Stimulated activated CD8-positive, alpha-beta memory T cell treated with anti-CD3 and anti-CD28 coated beads, Interleukin-12 subunit alpha, Interleukin-12 subunit beta, amount 100 ng/mL, for 4 hours (primary cell): Measurements from ENCODE around the gene DDB1.

ENCODE experiments used
- DNase-seq: peaks from one replicate; pipeline ENCODE4 v3.0.0-alpha.2; 2020; ENCODE audit warnings: low read depth

Gene DDB1

GRCh38 chr11:61356706-61357105 lies 23.8 kb upstream of the DDB1 start:
- DNase-seq: no peak

DNA sequence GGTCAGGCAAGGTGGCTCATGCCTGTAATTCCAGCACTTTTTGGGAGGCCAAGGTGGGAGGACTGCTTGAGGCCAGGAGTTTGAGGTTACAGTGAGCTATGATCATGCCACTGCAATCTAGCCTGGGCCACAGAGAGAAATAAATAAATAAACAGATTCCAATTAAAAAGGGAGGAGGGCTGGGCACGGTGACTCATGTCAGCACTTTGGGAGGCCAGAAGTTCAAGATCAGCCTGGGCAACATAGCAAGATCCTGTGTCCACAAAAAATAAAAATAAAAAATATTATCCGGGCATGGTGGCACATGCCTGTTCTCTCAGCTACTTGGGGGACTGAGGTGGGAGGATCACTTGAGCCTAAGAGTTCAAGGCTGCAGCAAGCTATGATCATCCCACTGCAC lies 21.3 kb upstream of the DDB1 start:
- no peak for DNase-seq

- DNase-seq: no peak
These were observed 20.5 kb upstream of the DDB1 start for GRCh38 chr11:61353131-61354067.

DNA sequence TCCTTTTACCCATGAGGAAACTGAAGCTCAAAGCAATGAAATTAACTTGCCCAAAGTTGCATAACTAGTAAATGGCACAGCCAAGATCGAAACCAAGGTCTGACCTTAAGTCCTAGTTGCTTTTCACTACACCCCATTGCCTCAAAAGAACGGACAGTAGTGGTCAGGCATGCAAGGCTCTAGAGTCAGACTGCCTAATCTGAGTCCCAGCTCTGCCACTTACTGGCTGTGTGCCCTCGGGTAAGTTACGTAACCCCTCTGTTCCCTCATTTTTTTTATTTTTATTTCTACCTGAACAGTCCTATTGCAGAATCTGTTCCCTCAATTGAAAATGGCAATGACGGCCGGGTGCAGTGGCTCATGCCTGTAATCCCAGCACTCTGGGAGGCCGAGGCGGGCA lies 19.1 kb upstream of the DDB1 start:
- no peak for DNase-seq

GRCh38 chr11:61350803-61351202 lies 17.9 kb upstream of the DDB1 start:
- no peak for DNase-seq

DNA sequence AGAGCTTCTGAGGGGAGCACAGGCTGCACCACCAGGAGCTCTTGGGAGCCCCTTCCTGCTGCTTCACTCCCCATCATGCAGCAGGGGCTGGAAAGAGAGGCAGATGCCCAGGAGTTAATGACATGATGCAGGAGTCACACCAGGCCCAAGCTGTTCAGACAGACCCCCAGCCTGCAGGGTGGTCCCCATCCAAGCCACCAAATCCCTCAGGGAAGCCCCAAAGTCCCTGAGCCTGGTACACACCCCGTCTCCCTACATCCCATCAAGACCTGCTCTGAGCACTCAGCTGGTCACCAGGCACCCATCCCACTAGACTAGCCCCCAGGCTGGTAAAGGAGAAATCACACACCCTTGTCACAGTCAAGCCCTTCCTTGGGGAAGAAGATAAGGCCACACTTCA lies 17.4 kb upstream of the DDB1 start:
- DNase-seq: no peak

GRCh38 chr11:61349916-61350315 lies 17.0 kb upstream of the DDB1 start:
- no peak for DNase-seq

DNA sequence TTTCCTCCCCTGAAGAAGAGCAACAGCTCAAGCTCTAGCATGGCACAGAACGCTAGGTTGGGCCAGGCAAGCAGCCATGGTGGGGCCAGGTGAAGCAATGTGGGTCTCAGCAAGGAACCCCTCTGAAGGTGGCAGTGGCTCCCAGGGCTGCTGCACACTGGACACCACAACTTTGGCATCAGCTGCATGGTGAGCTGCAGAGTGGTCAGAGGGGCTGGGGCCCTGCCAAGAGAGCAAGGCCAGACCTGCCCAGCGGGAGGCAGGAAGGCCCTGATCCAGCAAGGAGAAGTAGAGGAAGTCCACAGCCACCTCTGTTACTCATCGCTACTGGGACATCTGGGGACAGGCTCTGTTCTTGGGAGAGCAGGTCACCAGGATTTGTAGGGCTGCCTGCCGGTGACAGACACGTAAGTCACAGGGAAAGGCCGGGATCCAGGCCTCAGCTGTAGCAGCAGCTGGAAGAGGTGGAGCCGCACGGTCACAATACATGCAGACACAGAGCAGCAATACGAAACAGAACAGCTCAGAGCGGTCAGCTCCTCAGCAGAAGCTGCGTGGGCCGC lies 16.4 kb upstream of the DDB1 start:
- no peak for DNase-seq

GRCh38 chr11:61347916-61348461 lies 15.1 kb upstream of the DDB1 start:
- no peak for DNase-seq

GRCh38 chr11:61345954-61346843 lies 13.3 kb upstream of the DDB1 start:
- DNase-seq: no peak

GRCh38 chr11:61345170-61345610 lies 12.3 kb upstream of the DDB1 start:
- no peak for DNase-seq

DNA sequence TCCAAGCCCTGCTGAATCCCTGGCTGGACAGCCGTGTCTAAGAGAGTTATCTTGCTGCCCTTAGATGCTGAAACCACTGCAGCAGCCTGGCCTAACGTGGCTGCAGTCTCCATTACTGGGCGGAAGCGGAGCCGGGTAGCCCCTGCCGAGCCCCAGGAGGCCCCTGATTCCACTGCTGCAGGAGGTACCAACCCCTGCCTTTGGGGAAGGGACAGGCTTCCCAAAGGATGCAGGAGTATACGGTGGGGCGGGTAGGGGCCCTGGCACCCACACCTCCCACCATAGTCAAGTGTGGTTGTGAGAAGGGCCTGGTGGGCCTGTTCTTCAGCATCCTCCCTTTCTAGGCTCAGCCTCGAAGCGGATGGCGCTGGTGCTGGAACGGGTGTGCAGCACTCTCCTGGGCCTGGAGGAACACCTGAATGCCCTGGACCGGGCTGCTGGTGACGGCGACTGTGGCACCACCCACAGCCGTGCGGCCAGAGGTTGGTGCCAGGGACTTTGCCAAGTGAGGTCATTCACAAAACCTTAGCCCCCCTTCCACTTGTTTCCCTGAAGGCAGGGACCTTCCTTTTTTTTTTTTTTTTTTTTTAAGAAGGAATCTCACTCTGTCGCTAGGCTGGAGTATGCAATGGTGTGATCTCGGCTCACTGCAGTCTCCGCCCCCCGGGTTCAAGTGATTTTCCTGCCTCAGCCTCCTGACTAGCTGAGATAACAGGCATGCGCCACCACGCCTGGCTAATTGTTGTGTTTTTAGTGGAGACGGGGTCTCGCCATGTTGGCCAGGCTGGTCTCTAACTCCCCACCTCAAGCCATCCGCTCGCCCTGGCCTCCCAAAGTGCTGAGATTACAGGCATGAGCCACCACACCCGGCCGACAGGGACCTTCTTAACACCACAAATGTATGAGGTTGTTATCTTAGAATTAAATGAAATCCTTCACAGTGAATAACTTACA lies 11.2 kb upstream of the DDB1 start:
- no peak for DNase-seq

- no peak for DNase-seq
These were observed 9.4 kb upstream of the DDB1 start for GRCh38 chr11:61342207-61342803.

DNA sequence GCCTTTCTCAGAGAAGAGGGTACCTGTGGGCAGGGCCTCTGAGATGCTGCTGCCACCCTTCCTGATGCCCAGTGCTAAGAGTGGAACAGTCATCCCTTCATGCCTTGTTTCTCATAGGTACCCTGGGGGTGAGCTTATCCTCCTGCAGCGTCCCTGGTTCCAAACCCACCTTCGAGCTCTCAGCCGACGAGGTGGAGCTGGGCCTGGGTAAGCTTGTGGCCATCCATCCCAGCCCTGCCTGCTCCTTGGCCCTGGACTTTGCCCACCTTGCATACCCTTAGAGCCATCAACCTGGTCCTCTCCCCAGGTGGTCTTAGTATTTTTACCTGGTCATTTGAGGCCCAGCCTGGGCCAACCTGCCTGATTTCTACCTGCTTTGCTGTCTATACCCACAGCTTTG lies 8.8 kb upstream of the DDB1 start:
- no peak for DNase-seq

DNA sequence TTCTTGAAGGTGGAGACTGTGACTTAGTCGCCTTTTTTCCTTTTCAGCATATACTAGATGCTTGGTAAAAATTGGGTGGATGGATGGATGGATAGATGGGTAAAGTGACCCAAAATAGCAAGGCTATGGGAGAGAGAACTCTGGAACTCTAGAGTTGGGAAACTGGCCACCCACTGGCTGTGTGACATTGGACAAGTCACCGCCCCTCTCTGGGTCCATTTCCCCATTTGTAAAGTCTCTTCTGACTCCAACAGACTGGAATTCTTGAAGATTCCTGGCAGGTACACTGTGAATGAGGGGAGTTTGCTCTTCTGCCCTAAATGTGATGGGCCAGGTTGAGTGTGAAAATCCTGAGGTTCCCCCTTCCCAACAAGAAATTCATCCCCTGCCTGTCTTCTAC lies 8.1 kb upstream of the DDB1 start:
- no peak for DNase-seq

DNA sequence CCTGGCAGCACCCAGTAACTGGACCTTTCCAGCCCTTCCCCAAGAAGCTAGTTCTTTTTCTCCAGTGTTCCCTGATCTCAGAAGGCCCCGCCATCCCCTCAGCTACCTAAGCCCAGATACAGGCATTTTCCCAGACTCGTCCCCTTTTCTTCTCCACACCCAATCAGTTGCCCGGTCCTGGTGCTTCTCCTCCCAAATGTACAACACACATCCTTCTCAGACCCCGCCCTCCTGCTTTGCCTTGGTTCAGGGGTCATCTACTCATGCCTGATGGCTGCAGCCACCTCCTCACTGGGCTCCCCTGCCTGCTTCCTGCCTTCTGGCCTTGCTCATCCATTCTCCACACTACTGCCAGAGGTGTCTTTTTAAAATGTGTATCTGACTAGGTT lies 6.6 kb upstream of the DDB1 start:
- DNase-seq: no peak

GRCh38 chr11:61338783-61339489 lies 6.0 kb upstream of the DDB1 start:
- no peak for DNase-seq

GRCh38 chr11:61337706-61338470 lies 5.0 kb upstream of the DDB1 start:
- no peak for DNase-seq

DNA sequence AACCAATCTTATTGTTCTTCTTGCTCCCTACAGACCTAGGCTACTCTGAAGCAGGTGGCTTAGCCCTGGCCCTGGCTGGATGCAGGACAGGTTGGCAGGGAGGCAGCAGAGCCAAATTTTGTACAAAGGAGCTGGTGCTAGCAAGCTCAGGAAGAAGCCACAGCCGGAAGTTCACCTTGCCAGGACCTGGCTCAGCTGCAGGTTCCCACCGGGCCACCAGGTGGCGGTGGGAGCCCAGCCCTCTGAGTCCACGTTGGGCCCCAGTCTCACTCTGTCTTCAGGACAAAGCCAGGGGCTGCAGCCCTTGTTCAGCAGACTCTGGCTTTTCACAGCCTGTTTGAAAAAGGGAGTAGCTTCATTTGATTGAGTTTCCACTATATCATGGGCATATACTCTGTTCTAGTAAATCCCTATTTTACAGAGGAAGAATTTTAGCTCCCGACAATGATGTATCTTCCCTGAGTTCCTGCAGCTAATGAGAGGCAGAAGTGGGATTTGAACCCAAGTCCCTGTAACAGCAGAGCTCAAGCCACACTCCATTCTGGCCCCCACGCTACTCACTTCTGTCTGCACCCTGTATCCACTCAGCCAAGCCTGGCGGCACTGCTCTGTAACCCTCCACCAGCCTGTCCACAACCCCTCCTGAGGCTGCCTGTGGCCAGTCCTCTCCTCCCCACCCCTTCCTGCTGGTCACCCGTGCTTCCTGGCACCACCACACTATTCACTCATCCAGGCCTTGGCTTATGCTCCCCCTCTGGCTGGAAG lies 3.4 kb upstream of the DDB1 start:
- peak; percentile 59 for DNase-seq
